MG63 (cell line): ENCODE results near the gene NUBPL. TPM values are rescaled to one million over a fixed set of nuclear protein-coding genes. Genes with fewer than 3 reads are reported as not detected.
A peak's percentile ranks its signal among the peaks of the same experiment; 100 is the strongest.
"Not testable (repeated sequence)": the region's sequence is repeated elsewhere in the genome, so short reads cannot be mapped to it uniquely, and the experiment has no call there.

Experiments used
- DNase-seq: peaks from one replicate; pipeline ENCODE4 v3.0.0-alpha.2; 2020
- H3K27me3 ChIP-seq: fragments of 250-450 bp; sonication (Bioruptor Pico); 2 replicates; pipeline ENCODE4 v1.5.1; 2020; ENCODE audit warnings: mild to moderate bottlenecking, moderate library complexity
- H3K36me3 ChIP-seq: fragments of 250-450 bp; sonication (Bioruptor Pico); 2 replicates; pipeline ENCODE4 v1.5.1; 2020; ENCODE audit warnings: mild to moderate bottlenecking, moderate library complexity
- H3K4me3 ChIP-seq: fragments of 250-450 bp; sonication (Bioruptor Pico); 2 replicates; pipeline ENCODE4 v1.5.1; 2020; ENCODE audit warnings: mild to moderate bottlenecking, moderate library complexity
- H3K9me3 ChIP-seq: fragments of 250-450 bp; sonication (Bioruptor Pico); 2 replicates; pipeline ENCODE4 v1.5.1; 2020; ENCODE audit warnings: mild to moderate bottlenecking, moderate library complexity
- total RNA-seq: library from RNA; depleted of rRNA; stranded (reverse); fragments of >200 nt; shearing (Covaris generic); gene quantifications from 2 replicates; pipeline ENCODE4 v1.2.3, GENCODE V29; 2014; ENCODE audit warnings: low replicate concordance

The NUBPL gene
- total RNA-seq, 1 experiment from 2014 or later: 20.6 TPM

- Histone ChIP-seq H3K9me3 (no peaks in the 10 kb centered on the region), H3K36me3 (no peaks in the 10 kb centered on the region), H3K27me3 (no peaks in the 10 kb centered on the region), H3K4me3 (no peak overlapping the region)
- no peak for DNase-seq
Observed at GRCh38 chr14:31864937-31865855, 304.0 kb downstream of the NUBPL start.

- Histone ChIP-seq H3K27me3 (no peaks in the 10 kb centered on the region), H3K4me3 (no peak overlapping the region), H3K9me3 (no peaks in the 10 kb centered on the region), H3K36me3 (no peaks in the 10 kb centered on the region)
- no peak for DNase-seq
Observed at GRCh38 chr14:31867570-31867969, 306.4 kb downstream of the NUBPL start.

- H3K27me3 ChIP-seq, H3K36me3 ChIP-seq, H3K4me3 ChIP-seq, DNase-seq, H3K9me3 ChIP-seq: not testable (repeated sequence)
Observed at GRCh38 chr14:31868096-31868495, 306.9 kb downstream of the NUBPL start.

GRCh38 chr14:31876741-31877140, 315.5 kb downstream of the NUBPL start:
- Histone ChIP-seq H3K36me3 (no peaks in the 10 kb centered on the region), H3K9me3 (no peaks in the 10 kb centered on the region), H3K4me3 (no peak overlapping the region), H3K27me3 (no peaks in the 10 kb centered on the region)
- DNase-seq: no peak

GRCh38 chr14:31877255-31877798, 316.1 kb downstream of the NUBPL start:
- no peaks in the 10 kb centered on the region for H3K9me3 ChIP-seq
- no peak for DNase-seq
- no peak overlapping the region for H3K4me3 ChIP-seq
- no peaks in the 10 kb centered on the region for H3K27me3 ChIP-seq
- H3K36me3 ChIP-seq: no peaks in the 10 kb centered on the region

- H3K36me3 ChIP-seq: no peaks in the 10 kb centered on the region
- DNase-seq: no peak
- H3K9me3 ChIP-seq: no peaks in the 10 kb centered on the region
- H3K27me3 ChIP-seq: no peaks in the 10 kb centered on the region
- no peak overlapping the region for H3K4me3 ChIP-seq
Observed at GRCh38 chr14:31879661-31880348, 318.6 kb downstream of the NUBPL start.

GRCh38 chr14:31880935-31881334, 319.7 kb downstream of the NUBPL start:
- H3K9me3 ChIP-seq: no peaks in the 10 kb centered on the region
- no peaks in the 10 kb centered on the region for H3K27me3 ChIP-seq
- no peaks in the 10 kb centered on the region for H3K36me3 ChIP-seq
- H3K4me3 ChIP-seq: no peak overlapping the region
- peak; percentile 75 for DNase-seq

- Histone ChIP-seq H3K27me3 (no peaks in the 10 kb centered on the region), H3K36me3 (no peaks in the 10 kb centered on the region), H3K4me3 (no peak overlapping the region), H3K9me3 (no peaks in the 10 kb centered on the region)
- no peak for DNase-seq
Observed at GRCh38 chr14:31881531-31882310, 320.5 kb downstream of the NUBPL start.

GRCh38 chr14:31884238-31884637, 323.0 kb downstream of the NUBPL start:
- Histone ChIP-seq H3K27me3 (no peaks in the 10 kb centered on the region), H3K9me3 (no peaks in the 10 kb centered on the region), H3K36me3 (no peaks in the 10 kb centered on the region), H3K4me3 (no peak overlapping the region)
- DNase-seq: no peak

- Histone ChIP-seq H3K9me3 (no peaks in the 10 kb centered on the region), H3K27me3 (no peaks in the 10 kb centered on the region), H3K36me3 (no peaks in the 10 kb centered on the region), H3K4me3 (no peak overlapping the region)
- DNase-seq: no peak
Observed at GRCh38 chr14:31884776-31885379, 323.7 kb downstream of the NUBPL start.

GRCh38 chr14:31886156-31886835, 325.1 kb downstream of the NUBPL start:
- DNase-seq: no peak
- Histone ChIP-seq H3K4me3 (no peak overlapping the region), H3K9me3 (no peaks in the 10 kb centered on the region), H3K36me3 (no peaks in the 10 kb centered on the region), H3K27me3 (no peaks in the 10 kb centered on the region)

GRCh38 chr14:31887929-31888580, 326.9 kb downstream of the NUBPL start:
- no peak overlapping the region for H3K4me3 ChIP-seq
- no peaks in the 10 kb centered on the region for H3K36me3 ChIP-seq
- no peak for DNase-seq
- H3K9me3 ChIP-seq: no peaks in the 10 kb centered on the region
- H3K27me3 ChIP-seq: no peaks in the 10 kb centered on the region

GRCh38 chr14:31889297-31889696, 328.1 kb downstream of the NUBPL start:
- no peak for DNase-seq
- Histone ChIP-seq H3K9me3 (no peaks in the 10 kb centered on the region), H3K36me3 (no peaks in the 10 kb centered on the region), H3K4me3 (no peak overlapping the region), H3K27me3 (no peaks in the 10 kb centered on the region)

- not testable (repeated sequence) for DNase-seq, H3K36me3 ChIP-seq, H3K27me3 ChIP-seq, H3K4me3 ChIP-seq, H3K9me3 ChIP-seq
Observed at GRCh38 chr14:31890202-31890601, 329.0 kb downstream of the NUBPL start.

- DNase-seq: no peak
- Histone ChIP-seq H3K4me3 (no peak overlapping the region), H3K9me3 (no peaks in the 10 kb centered on the region), H3K27me3 (no peaks in the 10 kb centered on the region), H3K36me3 (no peaks in the 10 kb centered on the region)
Observed at GRCh38 chr14:31893221-31893757, 332.1 kb downstream of the NUBPL start.
